ENCODE data around the gene MTMR6.

Gene MTMR6

DNA sequence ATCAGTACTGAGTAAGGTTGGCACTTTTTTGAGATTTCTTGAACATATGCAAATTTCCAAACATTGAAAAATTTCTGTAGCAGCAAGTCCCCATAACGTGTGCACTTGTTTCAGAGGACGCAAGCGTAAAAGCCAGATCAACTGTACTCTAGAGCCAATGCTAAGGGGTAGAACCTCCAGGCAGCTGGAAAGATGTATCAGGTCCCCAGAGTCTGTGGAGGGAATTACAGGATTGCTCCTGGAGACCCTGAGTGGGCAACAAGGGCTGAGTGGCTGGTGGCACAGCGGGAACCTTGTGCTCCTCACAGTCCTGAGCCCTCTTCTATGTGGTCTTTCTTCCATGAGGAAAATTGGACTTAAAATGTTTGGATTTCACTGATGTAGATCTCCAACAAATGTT lies 61.3 kb downstream of the MTMR6 start:
- no peak for DNase-seq (ENCODE audit: low read depth)
- no peak overlapping the region for H3K4me3 ChIP-seq (ENCODE audit: low read depth, low read length)

DNA sequence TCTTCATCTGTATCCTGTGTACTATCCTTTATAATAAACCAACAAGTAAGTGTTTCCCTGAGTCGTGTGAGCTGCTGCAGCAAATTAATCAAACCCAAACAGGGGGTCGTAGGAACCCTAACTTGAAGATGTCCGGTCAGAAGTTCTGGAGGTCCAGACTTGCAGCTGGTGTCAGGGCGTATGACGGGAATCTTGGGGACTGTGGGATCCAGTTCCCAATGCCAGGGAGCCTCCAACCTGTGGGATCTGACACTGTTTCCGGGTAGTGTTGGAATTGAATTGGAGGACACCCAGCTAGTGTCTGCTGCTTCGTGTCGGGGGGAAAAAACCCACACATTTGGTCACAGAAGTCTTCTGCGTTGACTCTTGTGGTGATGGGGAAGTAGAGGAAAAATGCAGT lies 63.1 kb downstream of the MTMR6 start:
- no peak overlapping the region for H3K4me3 ChIP-seq (ENCODE audit: low read depth, low read length)
- DNase-seq (ENCODE audit: low read depth), result no peak

DNA sequence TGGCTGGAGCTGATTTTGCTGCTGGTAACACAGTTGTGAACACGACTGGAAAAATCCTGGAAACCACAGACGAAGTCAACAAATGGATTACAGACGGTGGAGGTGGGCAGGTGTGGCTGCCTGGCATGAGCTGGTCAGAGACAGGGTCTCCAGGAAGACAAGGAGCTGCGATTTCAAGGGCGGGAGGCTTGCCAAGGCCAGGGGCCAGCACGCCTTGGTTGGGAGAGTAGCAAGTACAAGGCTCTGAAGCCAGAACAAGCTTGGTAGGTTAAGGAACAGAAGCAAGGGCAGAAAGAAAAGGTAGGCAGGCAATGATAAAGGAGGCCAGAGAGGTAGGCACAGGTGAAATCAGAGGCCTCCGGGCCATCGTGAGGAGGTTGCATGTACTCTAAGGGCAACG lies 64.5 kb downstream of the MTMR6 start:
- no peak overlapping the region for H3K4me3 ChIP-seq (ENCODE audit: low read depth, low read length)
- no peak for DNase-seq (ENCODE audit: low read depth)

DNA sequence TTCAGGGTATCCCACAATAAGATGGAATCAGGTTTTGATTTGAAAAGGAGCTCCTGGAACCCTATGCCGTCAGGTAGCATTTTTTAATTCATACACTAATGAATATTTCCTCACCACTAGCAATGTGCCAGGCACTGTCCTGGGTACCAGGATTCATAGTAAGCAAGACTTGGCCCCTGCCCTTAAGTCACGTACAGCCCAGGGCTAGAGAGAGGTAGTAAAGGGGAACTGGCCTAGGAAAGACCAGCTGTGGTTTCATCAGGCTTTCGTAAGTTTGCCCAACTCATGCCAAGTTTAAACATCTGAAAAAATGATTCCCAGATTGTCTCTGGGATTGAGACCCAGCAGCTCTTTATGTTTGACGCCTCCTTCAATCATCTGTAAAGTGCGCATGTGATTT lies 69.3 kb downstream of the MTMR6 start:
- H3K4me3 ChIP-seq (ENCODE audit: low read depth, low read length), result no peak overlapping the region
- no peak for DNase-seq (ENCODE audit: low read depth)

DNA sequence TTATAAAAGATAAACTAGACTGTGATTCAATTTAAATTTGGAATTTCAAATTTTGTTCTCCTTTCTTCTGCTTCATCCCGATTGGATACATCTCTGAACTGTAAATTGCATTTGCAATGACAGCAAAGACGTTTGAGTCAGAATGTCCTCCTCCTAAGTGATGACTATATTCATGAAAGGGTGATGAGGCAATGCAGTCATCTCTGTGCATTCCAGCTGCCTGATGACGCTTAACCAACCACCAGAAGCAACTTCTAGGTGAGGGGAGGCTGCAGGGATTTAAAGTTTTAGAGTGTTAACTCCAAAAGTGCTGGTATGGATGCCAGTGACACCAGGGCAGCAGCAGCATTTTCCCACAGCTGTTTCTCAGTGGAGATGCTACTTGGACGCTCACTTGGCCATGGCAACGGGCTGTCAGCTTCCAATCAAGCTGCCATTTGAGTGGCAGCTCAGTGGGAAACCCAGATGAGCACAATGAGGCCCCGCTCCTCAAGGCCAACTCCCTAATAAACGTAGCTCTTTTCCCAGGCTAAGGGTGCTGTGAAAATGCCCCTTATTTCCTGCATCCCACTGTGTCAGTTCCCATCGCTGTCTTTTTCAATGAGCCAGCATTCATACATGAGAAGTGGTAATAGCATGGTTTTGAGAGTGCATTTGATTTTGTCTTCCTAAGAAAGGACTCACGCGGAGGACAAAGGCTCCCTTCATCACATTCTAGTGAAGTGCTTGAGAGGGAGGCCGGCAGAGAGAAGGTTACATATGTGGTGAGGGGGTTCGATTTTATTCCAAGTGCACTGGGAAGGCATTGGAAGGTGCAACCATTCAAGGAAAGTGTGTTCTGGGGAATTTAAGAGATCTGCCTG lies 70.0 kb downstream of the MTMR6 start:
- DNase-seq (ENCODE audit: low read depth), result peak; percentile 61
- H3K4me3 ChIP-seq (ENCODE audit: low read depth, low read length), result no peak overlapping the region

DNA sequence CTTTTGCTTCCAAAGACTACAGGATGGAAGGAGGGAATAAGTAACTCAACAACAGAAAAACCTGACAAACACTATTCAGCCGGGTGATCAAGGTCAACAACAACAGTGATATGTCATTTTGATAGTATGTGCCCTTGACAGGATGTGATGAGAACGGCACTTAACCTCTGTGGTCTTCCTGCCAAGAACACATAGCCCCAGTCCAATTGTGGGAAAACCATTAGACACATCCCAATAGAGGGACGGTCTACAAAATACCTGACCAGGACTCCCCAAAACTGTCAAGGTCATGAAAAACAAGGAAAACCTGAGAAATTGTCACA lies 72.1 kb downstream of the MTMR6 start:
- no peak overlapping the region for H3K4me3 ChIP-seq (ENCODE audit: low read depth, low read length)
- DNase-seq (ENCODE audit: low read depth), result no peak

DNA sequence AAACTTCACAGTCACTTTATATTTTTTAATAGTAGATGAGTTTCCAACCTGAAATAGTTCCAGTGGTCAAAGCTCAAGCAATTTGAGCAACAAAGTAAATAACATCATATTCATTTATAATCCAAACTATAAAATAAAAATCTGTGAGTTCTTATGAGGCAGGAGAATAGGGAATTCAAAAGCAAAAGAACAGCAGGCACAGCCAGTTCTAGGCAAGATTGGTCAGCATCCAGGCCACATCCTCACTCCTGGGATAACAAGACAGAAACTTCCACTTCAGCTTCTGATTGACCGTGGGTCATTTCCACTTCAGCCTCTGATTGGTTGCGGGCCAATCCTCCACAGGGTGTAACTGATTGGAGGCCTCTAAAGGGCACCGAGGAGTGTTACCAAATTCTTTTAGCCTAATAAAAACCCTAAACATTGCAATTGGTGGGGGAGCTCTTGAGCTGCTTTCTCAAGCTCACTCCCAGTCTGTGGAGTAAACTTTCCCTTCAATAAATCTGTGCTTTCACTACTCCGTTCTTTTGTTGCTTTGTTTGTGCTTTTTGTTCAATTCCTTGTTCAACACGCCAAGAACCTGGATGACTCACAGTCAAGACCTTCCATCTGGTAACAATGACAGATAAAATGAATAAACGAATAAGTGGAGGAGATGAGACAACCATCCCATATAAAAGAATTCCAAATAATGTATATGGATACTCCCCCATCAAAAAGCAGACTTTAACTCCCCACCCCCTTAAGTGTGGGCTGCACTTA lies 72.6 kb downstream of the MTMR6 start:
- peak; percentile 46 for DNase-seq (ENCODE audit: low read depth)

DNA sequence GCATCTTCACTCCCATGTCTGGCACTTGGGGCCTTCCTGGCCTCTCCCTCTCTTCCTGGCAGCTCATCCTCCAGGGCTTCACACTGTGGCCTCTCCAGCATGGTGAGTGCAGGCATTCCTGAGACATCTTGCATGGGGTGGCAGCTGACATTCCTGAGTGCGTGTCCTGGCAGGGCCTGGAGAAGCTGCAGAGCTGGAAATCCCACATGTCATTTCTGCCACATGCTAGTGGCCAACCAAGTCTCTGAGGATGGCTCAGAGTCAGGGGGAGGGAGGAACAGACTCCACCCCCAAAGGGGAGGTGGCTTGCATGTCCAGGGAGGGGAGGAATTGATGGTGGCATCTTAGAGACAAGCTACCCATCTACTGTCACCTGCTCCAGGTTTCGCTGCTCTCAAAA lies 73.6 kb downstream of the MTMR6 start:
- DNase-seq (ENCODE audit: low read depth), result no peak
- no peak overlapping the region for H3K4me3 ChIP-seq (ENCODE audit: low read depth, low read length)

More for the DNA sequence above, 72.6 kb downstream of the MTMR6 start:
- H3K4me3 ChIP-seq (ENCODE audit: low read depth, low read length), result no peak overlapping the region

DNA sequence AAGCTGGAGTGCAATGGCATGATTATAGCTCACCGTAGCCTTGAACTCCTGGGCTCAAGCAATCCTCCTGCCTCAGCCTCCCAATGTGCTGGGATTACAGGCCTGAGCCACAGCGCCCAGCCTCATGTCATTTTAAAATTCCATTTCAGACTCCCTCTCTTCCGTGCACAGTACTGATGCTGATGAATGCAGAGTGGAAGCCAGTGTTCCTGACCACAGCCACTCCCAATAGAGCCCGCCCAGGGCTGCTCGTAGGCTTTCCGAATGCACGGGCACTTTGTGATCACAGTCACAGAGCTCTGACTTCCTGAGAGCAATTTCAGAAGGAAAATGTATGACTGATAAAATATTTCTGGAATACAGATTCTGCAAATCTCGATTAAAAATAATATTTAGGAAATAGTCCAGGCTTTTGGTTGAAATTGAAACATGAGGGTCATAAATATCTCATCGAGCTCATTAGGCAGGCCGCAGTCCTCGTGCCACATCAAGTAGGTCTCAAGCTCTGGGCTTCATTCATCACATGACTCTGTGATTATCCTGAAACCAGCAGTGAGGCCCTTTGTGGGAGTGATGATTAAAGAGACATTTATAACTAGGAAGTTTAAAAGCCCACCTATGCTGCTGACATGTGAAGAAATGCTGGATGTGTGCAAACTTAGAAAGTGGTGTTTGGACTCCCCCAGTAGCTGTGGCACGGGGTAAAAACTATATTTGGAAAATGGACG lies 76.3 kb downstream of the MTMR6 start:
- H3K4me3 ChIP-seq (ENCODE audit: low read depth, low read length), result no peak overlapping the region
- DNase-seq (ENCODE audit: low read depth), result no peak

DNA sequence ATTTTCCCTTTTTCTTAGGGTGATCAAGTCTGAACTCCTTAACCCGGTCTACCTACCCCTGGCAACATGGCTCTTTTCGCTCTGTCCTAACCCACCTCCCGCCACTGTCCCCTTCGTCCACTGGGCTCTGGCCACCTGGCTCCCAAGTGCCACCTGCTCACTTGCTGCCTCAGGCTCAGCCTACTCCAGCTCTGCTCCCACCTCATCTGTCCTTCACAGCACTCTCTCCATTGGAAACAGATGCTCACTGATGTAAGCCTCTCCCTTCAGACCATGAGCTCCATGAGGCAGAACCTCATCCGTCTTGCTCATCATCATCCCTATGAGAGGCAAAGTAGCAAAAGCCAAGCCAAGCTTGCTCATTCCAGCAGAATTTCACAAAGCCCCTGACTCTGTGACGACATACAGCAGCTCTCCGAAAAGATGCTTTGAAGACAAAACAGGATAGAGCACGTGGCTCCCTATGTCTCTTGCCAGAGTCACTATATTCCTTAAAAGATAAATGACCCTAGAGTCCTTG lies 79.9 kb downstream of the MTMR6 start:
- no peak overlapping the region for H3K4me3 ChIP-seq (ENCODE audit: low read depth, low read length)
- no peak for DNase-seq (ENCODE audit: low read depth)

DNA sequence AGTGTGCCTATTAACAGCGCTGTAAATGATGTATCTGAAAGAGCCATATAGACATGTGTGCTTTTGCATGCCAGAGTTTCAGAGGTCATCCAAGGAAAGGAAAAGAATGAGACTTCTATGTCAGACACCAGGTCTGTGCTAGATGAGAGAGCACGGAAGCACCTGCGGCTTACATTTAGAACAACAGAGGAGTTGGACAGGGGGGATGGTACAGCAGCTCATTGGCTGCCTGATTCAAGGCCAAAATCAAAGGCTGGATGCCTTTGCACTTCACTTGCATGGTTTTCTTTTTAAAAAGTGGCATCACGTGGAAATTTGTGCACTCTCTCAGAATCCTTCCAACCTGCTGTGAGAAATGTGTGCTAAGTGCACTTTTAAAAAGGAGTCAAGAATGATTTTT lies 82.4 kb downstream of the MTMR6 start:
- DNase-seq (ENCODE audit: low read depth), result no peak
- no peak overlapping the region for H3K4me3 ChIP-seq (ENCODE audit: low read depth, low read length)

DNA sequence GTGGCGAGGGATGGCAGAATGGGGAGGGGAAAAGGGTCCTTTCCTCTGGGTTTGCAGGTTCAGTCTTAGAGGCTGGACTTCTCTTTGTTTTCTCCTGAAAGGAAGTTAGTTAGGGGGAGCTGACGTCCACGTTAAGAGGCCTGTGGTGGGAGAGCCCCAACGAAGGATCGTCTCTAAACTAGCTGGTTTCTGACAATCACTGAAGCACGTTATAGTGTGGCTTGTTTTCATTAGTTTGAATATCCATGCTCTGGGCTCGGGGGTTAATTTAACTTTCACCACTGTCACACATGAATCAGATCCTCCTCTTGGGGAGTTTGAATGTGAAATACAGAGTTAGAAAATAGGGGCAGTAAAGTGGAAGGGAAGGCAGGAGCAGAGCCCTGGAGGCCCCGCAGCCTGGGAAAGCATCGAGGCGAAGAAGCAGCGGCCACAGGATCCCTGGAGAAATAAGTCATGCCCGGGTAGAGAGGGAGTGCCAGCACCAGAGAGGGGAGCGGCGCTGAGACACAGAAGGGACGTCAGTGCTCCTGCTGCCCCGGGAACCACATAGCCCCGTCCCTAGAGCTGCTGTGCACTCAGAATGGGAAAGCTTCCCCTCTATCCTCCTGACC lies 84.1 kb downstream of the MTMR6 start:
- no peak overlapping the region for H3K4me3 ChIP-seq (ENCODE audit: low read depth, low read length)
- DNase-seq (ENCODE audit: low read depth), result no peak

DNA sequence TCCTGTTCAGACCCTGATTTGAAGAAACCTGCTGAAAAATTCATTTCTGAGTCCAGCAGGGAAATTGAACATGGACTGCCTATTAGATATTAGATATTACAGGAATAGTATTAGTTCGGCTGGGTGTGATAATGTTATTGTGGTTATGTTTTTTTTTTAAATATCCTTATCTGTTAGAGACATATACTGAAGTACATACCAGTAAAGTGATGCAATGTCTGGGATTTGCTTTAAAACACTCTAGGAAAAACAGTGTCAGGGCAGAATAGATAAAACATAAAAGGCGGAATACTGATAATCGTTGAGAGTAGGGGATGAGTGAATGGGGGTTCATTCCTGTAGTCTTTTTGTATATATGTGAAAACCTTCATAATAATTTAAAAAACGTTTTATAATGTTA lies 86.5 kb downstream of the MTMR6 start:
- H3K4me3 ChIP-seq (ENCODE audit: low read depth, low read length), result no peak overlapping the region
- DNase-seq (ENCODE audit: low read depth), result no peak

DNA sequence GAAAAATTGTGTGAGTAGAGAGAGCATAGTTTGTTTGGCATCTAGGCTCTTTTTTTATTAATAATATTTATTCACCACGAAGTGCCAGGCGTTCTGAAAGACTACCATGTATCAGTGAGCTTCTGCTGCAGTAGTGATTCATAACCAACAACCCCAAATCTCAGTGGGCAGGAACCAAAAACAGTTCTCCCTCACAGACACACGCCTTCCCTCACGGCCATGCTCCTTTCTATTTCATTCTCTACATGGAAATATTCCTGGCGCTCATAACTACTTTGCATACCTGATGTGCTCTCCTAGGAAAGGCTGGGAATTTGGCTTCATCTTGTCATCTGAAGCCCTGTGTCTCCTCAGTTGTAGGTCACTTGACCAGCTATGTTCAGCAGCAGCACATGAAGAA lies 88.6 kb downstream of the MTMR6 start:
- DNase-seq (ENCODE audit: low read depth), result no peak
- no peak overlapping the region for H3K4me3 ChIP-seq (ENCODE audit: low read depth, low read length)

DNA sequence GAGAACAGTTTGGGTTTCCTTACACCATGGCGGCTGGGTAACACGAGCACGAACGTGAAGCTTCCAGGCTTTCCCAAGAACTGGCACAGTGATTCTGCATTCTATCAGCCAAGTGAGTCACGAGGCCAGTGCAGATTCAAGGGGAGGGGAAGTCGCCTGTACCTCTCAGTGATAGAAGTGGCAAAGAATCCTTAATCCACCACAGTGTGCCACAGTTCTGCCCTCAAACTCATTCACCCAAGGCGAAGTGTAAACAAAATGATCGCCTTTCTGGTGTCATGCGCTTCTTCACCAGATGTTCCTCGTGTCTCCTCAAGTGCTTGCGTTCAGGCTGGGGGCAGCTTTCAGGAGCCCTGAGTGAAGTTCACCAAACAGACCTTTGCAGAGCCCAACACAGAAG lies 90.3 kb downstream of the MTMR6 start:
- H3K4me3 ChIP-seq (ENCODE audit: low read depth, low read length), result no peak overlapping the region
- DNase-seq (ENCODE audit: low read depth), result no peak
